GM19043 (cell line): ENCODE data around the gene EMD.

Experiments used
- ATAC-seq: cut with Tn5 transposase; IDR thresholded peaks from one replicate; pipeline ENCODE4 v1.9.1; 2021; ENCODE audit warnings: low read depth; ENCODE audit not compliant: unreplicated experiment

Gene EMD

DNA sequence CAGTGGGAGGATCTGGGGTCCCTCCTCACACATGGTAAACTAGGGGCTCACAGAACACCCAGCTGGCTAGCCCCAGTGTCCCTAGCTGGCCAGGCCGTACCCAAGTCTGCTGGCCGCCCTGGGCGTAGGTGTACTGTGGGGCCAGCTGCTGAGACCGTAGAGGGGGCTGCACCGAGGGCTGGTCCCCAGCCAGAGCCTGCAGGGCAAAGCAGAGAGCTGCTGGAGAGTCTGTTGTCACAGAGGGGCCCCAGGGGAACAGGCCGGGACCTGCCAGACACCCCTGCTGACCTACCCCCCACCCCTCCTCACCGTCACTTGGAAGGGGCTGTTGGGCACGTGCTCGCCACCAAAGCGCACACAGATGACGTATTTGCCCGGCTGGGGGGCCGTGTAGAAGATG is 24.6 kb upstream of the EMD start:
- ATAC-seq: no peak

DNA sequence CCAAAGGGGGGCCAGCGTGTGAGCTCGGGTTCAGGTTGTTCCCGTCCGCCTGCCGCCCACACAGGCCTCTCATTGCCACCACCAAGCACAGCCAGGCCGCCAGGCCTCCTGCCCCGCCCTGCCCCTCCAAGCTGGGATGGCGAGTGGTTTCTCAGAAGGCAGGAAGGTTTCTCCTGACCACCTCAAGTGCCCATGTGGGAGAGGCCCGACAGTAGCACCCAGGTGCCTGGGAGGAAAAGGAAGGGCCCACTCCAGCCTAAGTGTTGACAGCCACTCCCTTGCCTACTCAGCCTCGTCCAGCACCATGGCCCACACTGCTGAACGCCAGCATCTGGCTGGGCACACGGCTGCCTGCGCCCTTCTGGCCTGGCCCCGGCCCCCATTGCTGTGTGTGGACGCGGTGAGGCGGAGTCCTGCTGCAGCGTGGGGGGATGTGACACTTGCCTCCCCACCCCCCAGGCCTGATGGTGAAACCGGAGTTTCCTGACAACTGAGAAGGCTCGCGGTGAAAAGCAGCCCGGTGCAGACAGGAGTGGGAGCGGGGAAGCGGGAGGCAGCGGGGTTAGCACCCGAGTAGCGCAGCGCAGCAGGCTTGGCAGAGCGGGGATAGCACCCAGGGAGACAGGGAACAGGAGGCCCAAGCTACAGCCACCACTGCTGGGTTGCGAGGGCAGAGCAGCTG is 23.9 kb upstream of the EMD start:
- no peak for ATAC-seq

GRCh38 chrX:154355776-154356140 is 23.3 kb upstream of the EMD start:
- ATAC-seq: no peak

DNA sequence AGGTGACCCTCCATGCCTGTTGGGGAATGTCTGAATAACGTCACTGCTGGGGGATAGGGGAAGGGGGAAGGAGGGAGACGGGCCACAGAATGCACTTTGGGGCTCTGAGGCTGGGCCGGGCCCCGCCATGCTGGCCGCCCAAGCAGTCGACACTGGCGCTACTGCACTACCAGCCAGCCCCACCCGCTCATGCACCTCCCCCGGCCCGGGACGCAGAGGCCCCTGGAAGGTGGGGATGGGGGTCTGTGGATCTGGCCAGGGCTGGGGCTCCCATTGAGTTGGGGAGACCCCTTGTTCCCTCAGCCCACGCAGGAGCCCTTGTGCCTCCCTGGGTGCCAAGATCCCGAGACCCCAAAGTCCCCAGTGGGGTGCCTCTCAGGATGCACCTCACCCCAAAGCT is 22.5 kb upstream of the EMD start:
- no peak for ATAC-seq

- no peak for ATAC-seq
Measured at GRCh38 chrX:154357205-154357604, 21.9 kb upstream of the EMD start.

DNA sequence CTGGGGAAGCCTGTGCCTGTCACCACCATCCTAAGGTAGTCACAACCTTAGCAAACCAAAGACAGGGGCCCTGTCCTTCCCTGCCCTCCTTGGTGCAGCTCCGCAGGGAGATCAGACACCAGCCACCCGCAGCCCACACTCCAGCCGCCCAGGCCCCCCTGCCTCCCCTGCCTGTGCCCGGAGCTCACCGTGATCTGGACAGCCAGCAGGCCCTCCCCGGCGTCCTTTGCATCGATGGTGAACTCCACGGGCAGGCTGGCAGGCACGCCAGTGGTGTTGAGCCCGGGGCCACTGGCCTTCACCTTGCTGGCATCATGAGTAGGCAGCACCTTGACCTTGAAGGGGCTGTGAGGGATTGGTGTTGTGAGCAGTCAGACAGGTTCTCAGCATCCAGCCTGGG is 21.1 kb upstream of the EMD start:
- no peak for ATAC-seq

- no peak for ATAC-seq
Measured at GRCh38 chrX:154358829-154359228, 20.3 kb upstream of the EMD start.

GRCh38 chrX:154359362-154360154 is 19.5 kb upstream of the EMD start:
- no peak for ATAC-seq

- ATAC-seq: no peak
Measured at GRCh38 chrX:154360155-154360713, 18.9 kb upstream of the EMD start.

- no peak for ATAC-seq
Measured at GRCh38 chrX:154362085-154362742, 16.9 kb upstream of the EMD start.

GRCh38 chrX:154363706-154364439 is 15.2 kb upstream of the EMD start:
- ATAC-seq: no peak

DNA sequence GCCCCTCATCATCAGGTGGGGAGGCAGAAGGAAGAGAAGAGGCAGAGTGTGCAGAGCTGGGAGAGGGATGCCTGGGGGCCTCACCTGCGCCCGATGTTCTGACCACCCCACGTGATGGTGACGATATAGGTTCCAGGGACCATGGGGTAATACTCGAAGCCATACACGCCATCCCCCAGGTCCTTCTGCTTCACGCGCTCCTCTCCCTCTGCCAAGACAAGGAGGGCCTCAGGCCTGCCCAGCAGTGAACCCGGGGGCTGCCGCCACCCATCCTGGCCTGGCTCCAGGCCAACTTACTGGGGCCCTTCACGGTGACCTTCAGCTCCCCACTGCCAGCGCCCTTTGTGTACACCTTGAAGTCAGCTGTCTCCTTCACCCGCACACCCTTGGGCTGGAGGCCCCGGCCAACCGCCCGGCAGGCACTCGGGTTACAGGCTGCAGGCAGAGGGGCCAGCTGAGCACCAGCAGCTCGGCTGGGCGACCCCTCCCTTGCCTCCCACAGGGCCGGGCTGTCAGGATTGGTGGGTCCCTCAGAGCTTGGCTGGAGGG is 14.0 kb upstream of the EMD start:
- ATAC-seq: no peak

DNA sequence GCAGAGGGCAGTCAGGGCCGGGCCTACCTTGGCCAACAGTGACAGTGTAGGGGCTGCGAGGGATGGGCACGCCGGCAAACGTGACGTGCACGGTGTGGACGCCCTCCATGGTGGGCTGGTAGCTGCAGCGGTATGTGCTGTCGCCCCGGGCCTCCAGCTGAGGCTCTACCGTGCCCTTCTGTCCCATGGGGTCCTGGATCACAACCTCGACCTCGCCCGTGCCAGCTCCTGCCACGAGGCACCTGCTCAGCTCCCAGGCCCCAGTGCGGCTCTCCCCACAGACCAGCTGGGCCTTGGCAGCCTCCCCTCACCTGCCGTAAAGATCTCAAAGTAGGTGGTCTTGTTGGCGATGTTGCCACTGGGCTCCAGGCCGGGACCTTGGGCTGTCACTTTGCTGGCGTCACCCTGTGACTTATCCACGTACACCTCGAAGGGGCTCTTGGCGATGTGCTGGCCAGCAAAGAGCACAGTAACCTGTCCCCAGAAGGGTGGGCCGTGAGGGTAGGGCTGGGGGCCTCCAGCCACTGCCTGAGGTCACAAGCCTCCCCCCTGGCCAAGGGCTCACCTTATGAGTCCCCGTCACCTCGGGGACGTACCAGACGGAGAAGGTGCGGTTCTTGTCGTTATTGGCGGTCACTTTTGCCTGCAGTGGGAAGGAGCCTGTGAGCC is 13.0 kb upstream of the EMD start:
- no peak for ATAC-seq

DNA sequence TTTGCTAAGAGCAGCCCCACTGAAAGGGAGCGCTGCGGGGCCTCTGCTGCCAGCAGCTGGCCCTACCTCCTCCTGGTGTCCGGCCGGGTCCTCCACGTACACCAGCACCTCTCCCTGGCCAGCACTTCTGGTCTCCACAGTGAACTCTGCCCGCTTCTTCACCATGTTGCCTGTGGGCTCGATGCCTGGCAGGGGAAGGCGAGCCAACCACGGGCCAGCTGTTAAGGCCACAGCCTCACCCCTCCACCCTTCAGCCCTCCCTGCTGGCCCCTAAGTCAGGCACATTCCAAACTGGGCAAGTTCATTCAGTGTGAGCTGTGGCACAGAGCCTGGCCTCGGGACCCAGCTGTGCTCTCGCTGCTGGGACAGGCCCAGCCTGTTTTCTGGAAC is 12.4 kb upstream of the EMD start:
- no peak for ATAC-seq

DNA sequence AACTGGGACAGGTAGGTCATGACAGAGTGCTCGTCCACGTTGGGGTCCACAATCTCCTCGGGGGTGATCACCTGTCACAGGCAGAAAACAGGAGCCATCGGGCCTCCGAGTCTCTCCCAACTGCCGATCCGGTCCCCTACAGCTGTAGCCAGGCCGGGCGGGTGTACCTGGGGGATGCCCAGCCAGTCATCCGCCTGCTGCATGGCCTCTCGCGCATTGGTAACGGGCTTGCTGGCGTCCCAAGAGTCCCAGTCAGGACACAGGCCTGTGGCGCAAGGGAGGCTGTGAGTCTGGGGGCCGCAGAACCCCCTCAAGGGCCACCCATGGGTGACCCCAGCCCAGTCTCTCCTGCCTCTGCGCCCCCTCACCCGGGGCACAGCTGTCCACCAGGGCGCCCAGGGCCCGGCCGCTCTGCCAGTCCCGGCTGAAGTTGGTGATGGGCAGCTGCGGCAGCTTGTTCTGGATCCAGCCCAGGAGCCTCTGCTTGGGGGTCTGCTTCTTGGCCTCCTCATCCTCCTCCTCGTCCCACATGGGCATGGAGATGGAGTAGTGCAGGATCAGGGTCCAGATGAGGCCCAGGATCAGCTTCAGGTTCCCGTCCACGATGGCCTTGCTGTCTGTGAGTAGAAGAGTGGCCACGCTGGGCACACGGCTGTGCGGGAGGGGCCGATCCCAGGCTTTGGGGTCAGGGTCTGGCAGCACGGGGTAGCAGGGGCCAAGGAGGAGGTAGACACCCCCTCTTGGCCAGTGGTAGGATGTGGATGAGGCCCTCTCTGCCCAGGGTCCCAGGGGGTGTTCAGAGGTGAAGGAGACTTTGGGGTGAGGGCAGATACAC is 11.4 kb upstream of the EMD start:
- ATAC-seq: no peak

GRCh38 chrX:154368630-154369448 is 10.3 kb upstream of the EMD start:
- ATAC-seq: no peak

- ATAC-seq: no peak
Measured at GRCh38 chrX:154369449-154370299, 9.4 kb upstream of the EMD start.
